ACC112 (cell line): ENCODE data around the gene CEP68.

Experiments
- H2AFZ ChIP-seq: fragments of 200-600 bp; sonication (generic); one replicate; pipeline ENCODE4 v1.6.0; 2017; ENCODE audit warnings: antibody characterized with exemption, low read length; ENCODE audit not compliant: unreplicated experiment
- H3K27ac ChIP-seq: fragments of 200-600 bp; sonication (generic); 2 replicates; pipeline ENCODE4 v1.5.1; 2014; ENCODE audit warnings: low read depth, mild to moderate bottlenecking, antibody characterized with exemption, low read length, moderate library complexity
- H3K27me3 ChIP-seq: fragments of 200-600 bp; sonication (generic); 2 replicates; pipeline ENCODE4 v1.6.1; 2014; ENCODE audit warnings: mild to moderate bottlenecking, antibody characterized with exemption, low read length, moderate library complexity, mixed read lengths; ENCODE audit not compliant: insufficient read depth
- H3K36me3 ChIP-seq: fragments of 200-600 bp; sonication (generic); 2 replicates; pipeline ENCODE4 v1.6.1; 2016; ENCODE audit warnings: mild to moderate bottlenecking, antibody characterized with exemption, low read length, moderate library complexity, mixed read lengths; ENCODE audit not compliant: insufficient read depth
- H3K4me1 ChIP-seq: fragments of 200-600 bp; sonication (generic); one replicate; pipeline ENCODE4 v1.6.1; 2016; ENCODE audit warnings: low read length, mixed read lengths; ENCODE audit not compliant: insufficient read depth, unreplicated experiment, control insufficient read depth
- H3K4me3 ChIP-seq: fragments of 200-600 bp; sonication (generic); 2 replicates; pipeline ENCODE4 v1.5.1; 2014; ENCODE audit warnings: mild to moderate bottlenecking, low read depth, low read length
- H3K79me2 ChIP-seq: fragments of 200-600 bp; sonication (generic); one replicate; pipeline ENCODE4 v1.6.0; 2016; ENCODE audit warnings: low read length; ENCODE audit not compliant: control insufficient read depth, unreplicated experiment, insufficient read depth

The CEP68 gene

DNA sequence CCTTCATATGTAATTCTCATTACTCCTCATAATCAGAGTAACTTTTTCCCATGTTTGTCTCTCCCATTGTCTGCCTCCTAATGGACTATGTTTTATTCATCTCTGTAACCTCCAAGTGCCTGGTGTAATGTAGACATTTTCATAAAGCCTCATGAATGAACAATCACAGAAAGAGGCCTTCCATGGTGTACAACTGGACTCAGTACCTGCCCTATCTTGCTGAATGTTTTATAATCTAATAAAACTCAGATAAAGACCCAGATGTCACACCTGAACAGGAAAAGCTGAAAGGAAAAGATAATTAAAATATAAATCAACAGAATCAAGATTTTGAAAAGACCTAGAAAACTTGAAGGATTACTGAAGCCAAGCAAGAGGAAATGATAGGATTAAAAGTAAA lies 37.0 kb downstream of the CEP68 start:
- peaks cover 38% of the 10 kb centered on the region for H3K36me3 ChIP-seq
- H2AFZ ChIP-seq = no peak overlapping the region
- peaks cover 90% of the 10 kb centered on the region for H3K79me2 ChIP-seq

DNA sequence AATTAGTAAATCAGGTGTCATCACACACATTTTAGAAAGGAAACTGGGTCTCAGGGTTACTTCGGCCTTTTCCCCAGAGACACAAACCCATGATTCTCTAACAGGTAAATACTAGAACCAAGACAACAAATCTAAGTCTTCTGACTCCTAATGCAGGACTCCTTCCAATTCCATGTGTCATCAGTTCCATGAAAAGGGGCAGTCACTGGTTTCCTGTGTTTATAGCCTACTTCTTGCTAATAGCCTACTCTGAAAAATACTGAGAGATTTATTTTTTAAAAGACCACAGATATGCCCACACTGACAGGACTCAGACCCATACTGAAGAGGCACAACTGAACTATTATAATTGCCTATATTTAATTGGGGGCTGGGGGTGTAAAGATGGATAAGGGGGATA lies 40.7 kb downstream of the CEP68 start:
- no peaks in the 10 kb centered on the region for H3K27me3 ChIP-seq
- H3K79me2 ChIP-seq = peaks cover 85% of the 10 kb centered on the region
- peaks cover 14% of the 10 kb centered on the region for H3K4me1 ChIP-seq
- H3K36me3 ChIP-seq = peaks cover 29% of the 10 kb centered on the region
- H3K27ac ChIP-seq = no peak overlapping the region
- H3K4me3 ChIP-seq = no peak overlapping the region
- no peak overlapping the region for H2AFZ ChIP-seq

More for the DNA sequence above, 37.0 kb downstream of the CEP68 start:
- Histone ChIP-seq H3K4me3 (no peak overlapping the region), H3K4me1 (peaks cover 7% of the 10 kb centered on the region), H3K27ac (no peak overlapping the region), H3K27me3 (no peaks in the 10 kb centered on the region)

GRCh38 chr2:65097844-65098243 lies 41.6 kb downstream of the CEP68 start:
- H3K4me1 ChIP-seq = peaks cover 20% of the 10 kb centered on the region
- no peak overlapping the region for H3K27ac ChIP-seq
- no peaks in the 10 kb centered on the region for H3K27me3 ChIP-seq
- no peak overlapping the region for H2AFZ ChIP-seq
- peaks cover 35% of the 10 kb centered on the region for H3K36me3 ChIP-seq
- peaks cover 83% of the 10 kb centered on the region for H3K79me2 ChIP-seq
- H3K4me3 ChIP-seq = no peak overlapping the region

DNA sequence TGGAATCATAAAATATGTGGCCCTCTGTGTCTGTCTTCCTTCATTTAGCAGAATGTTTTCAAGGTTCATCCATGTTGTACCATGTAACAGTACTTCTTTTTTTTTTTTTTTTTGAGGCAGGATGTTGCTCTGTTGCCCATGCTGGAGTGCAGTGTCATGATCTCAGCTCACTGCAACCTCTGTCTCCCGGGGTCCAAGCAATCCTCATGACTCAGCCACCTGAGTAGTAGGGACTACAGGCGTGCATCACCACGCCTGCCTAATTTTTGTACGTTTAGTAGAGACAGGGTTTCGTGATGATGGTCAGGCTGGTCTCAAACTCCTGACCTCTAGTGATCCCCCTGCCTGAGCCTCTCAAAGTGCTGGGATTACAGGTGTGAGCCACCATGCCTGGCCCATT lies 42.5 kb downstream of the CEP68 start:
- Histone ChIP-seq H3K79me2 (peaks cover 80% of the 10 kb centered on the region), H3K36me3 (peaks cover 37% of the 10 kb centered on the region), H3K4me1 (peaks cover 22% of the 10 kb centered on the region), H3K4me3 (no peak overlapping the region), H2AFZ (no peak overlapping the region), H3K27ac (peak overlapping the region; percentile 41; the same call in 1 of the 2 replicates), H3K27me3 (no peaks in the 10 kb centered on the region)

- Histone ChIP-seq H3K36me3 (peaks cover 30% of the 10 kb centered on the region), H3K27me3 (no peaks in the 10 kb centered on the region), H3K79me2 (peaks cover 78% of the 10 kb centered on the region), H3K27ac (no peak overlapping the region), H2AFZ (no peak overlapping the region), H3K4me1 (peaks cover 22% of the 10 kb centered on the region), H3K4me3 (no peak overlapping the region)
Observed at GRCh38 chr2:65101071-65101470, 44.9 kb downstream of the CEP68 start.

GRCh38 chr2:65103013-65103715 lies 46.9 kb downstream of the CEP68 start:
- Histone ChIP-seq H3K27ac (peak overlapping the region; percentile 57), H3K36me3 (peaks cover 21% of the 10 kb centered on the region), H3K79me2 (peaks cover 80% of the 10 kb centered on the region)

DNA sequence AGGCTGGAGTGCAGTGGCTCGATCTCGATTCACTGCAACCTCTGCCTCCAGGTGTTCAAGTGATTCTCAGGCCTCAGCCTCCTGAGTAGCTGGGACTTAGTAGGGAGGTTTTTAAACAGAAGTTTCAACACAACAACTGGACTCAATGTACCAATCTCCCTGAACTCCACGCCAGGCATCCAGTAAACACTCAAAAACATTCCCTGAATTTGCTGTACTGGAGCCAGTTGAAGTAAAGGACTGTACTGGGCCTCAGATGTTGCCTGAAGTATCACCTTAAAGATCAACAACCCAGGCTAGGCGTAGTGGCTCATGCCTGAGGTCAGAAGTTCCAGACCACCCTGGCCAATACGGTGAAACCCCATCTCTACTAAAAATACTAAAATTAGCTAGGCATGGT lies 51.3 kb downstream of the CEP68 start:
- Histone ChIP-seq H2AFZ (no peak overlapping the region), H3K36me3 (peaks cover 5% of the 10 kb centered on the region), H3K79me2 (peaks cover 88% of the 10 kb centered on the region), H3K27me3 (no peaks in the 10 kb centered on the region), H3K4me1 (peaks cover 7% of the 10 kb centered on the region), H3K27ac (no peak overlapping the region), H3K4me3 (no peak overlapping the region)

More at GRCh38 chr2:65103013-65103715, 46.9 kb downstream of the CEP68 start:
- H3K4me1 ChIP-seq = peaks cover 15% of the 10 kb centered on the region
- H2AFZ ChIP-seq = no peak overlapping the region
- no peak overlapping the region for H3K4me3 ChIP-seq
- no peaks in the 10 kb centered on the region for H3K27me3 ChIP-seq

DNA sequence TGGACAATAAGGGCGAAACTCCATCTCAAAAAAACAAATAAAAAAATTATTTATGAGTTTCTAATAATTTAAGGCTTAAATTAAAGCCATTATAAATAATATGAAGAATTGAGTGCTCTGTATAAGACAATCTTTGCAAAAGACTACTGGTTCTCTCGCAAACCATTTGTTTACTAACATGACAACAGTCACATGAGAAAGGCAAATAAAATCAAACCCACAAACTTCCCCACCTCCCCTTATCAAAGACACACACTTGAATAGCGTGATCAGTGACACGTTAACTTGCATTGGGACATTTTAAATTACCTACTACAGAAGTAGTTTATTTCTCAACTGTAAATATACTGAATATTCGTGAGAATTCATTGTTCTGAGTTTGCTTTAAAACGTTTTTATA lies 52.6 kb downstream of the CEP68 start:
- H3K4me1 ChIP-seq = peaks cover 11% of the 10 kb centered on the region
- no peak overlapping the region for H3K27ac ChIP-seq
- H3K79me2 ChIP-seq = peaks cover 92% of the 10 kb centered on the region
- H3K27me3 ChIP-seq = no peaks in the 10 kb centered on the region
- no peak overlapping the region for H2AFZ ChIP-seq
- no peaks in the 10 kb centered on the region; the same call in 1 of the 2 replicates for H3K36me3 ChIP-seq
- H3K4me3 ChIP-seq = no peak overlapping the region

- peaks cover 98% of the 10 kb centered on the region for H3K79me2 ChIP-seq
- H3K27ac ChIP-seq = peak overlapping the region; percentile 32; the same call in 1 of the 2 replicates
- H2AFZ ChIP-seq = no peak overlapping the region
- H3K4me1 ChIP-seq = peaks cover 13% of the 10 kb centered on the region
- H3K27me3 ChIP-seq = no peaks in the 10 kb centered on the region
- no peak overlapping the region for H3K4me3 ChIP-seq
- no peaks in the 10 kb centered on the region; the same call in 1 of the 2 replicates for H3K36me3 ChIP-seq
Observed at GRCh38 chr2:65112633-65113032, 56.4 kb downstream of the CEP68 start.

- Histone ChIP-seq H3K27me3 (no peaks in the 10 kb centered on the region), H3K4me1 (peaks cover 13% of the 10 kb centered on the region), H3K79me2 (peaks cover 98% of the 10 kb centered on the region), H3K36me3 (no peaks in the 10 kb centered on the region; the same call in 1 of the 2 replicates), H3K27ac (peak overlapping the region; percentile 2; the same call in 1 of the 2 replicates), H3K4me3 (no peak overlapping the region), H2AFZ (no peak overlapping the region)
Observed at GRCh38 chr2:65113229-65113628, 57.0 kb downstream of the CEP68 start.

DNA sequence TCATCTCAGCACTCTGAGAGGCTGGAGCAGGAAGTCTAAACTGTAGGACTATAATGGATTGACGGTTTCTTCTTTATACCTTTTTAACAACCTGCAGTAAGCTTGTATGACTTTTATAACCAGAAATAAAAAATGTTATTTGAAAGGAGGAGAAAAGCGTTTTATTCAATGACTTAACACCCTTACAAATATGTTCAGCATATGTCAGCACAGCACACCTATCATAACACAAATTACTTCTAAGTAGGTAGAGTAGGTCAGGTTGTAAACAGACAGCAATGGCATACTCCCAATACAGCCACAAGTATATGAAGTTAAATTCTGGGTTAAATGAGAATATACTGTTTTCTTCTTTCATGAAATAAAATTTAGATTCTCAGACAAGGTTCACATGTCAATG lies 57.6 kb downstream of the CEP68 start:
- H2AFZ ChIP-seq = no peak overlapping the region
- no peaks in the 10 kb centered on the region for H3K27me3 ChIP-seq
- H3K4me1 ChIP-seq = peaks cover 13% of the 10 kb centered on the region
- H3K79me2 ChIP-seq = peaks cover 99% of the 10 kb centered on the region
- no peak overlapping the region for H3K27ac ChIP-seq
- no peak overlapping the region for H3K4me3 ChIP-seq
- no peaks in the 10 kb centered on the region; the same call in 1 of the 2 replicates for H3K36me3 ChIP-seq
